HG03378 (cell line): Measurements from ENCODE around the gene MCCC1.
A peak's percentile ranks its signal among the peaks of the same experiment; 100 is the strongest.
"Not testable (repeated sequence)": the region's sequence is repeated elsewhere in the genome, so short reads cannot be mapped to it uniquely, and the experiment has no call there.

ENCODE experiments used
- ATAC-seq: cut with Tn5 transposase; IDR thresholded peaks from one replicate; pipeline ENCODE4 v1.9.1; 2021; ENCODE audit warnings: mild to moderate bottlenecking, moderate library complexity; ENCODE audit not compliant: unreplicated experiment

Gene MCCC1

GRCh38 chr3:183099026-183099837 lies at the start of gene MCCC1:
Gene MCCC1 (minus strand): TSS chr3:183099496. CDS start chr3:183099440, 56 bp downstream.
- ATAC-seq: peak; percentile 99

- no peak for ATAC-seq
Measured at GRCh38 chr3:183148056-183148455, 48.8 kb upstream of the MCCC1 start.

- ATAC-seq: no peak
Measured at GRCh38 chr3:183144363-183144762, 45.1 kb upstream of the MCCC1 start.

- no peak for ATAC-seq
Measured at GRCh38 chr3:183142199-183142598, 42.9 kb upstream of the MCCC1 start.

- ATAC-seq: no peak
Measured at GRCh38 chr3:183134844-183135243, 35.5 kb upstream of the MCCC1 start.

GRCh38 chr3:183132409-183132808 lies 33.1 kb upstream of the MCCC1 start:
- ATAC-seq: no peak

- ATAC-seq: no peak
Measured at GRCh38 chr3:183131735-183132134, 32.4 kb upstream of the MCCC1 start.

GRCh38 chr3:183131186-183131725 lies 32.0 kb upstream of the MCCC1 start:
- ATAC-seq: no peak

GRCh38 chr3:183129243-183129642 lies 29.9 kb upstream of the MCCC1 start:
- ATAC-seq: no peak

- ATAC-seq: no peak
Measured at GRCh38 chr3:183128709-183129108, 29.4 kb upstream of the MCCC1 start.

- no peak for ATAC-seq
Measured at GRCh38 chr3:183123891-183124290, 24.6 kb upstream of the MCCC1 start.

GRCh38 chr3:183122257-183122932 lies 23.1 kb upstream of the MCCC1 start:
- no peak for ATAC-seq

GRCh38 chr3:183120538-183121215 lies 21.4 kb upstream of the MCCC1 start:
- ATAC-seq: no peak

GRCh38 chr3:183117056-183117455 lies 17.8 kb upstream of the MCCC1 start:
- no peak for ATAC-seq

- ATAC-seq: peak; percentile 87
Measured at GRCh38 chr3:183116025-183116614, 16.8 kb upstream of the MCCC1 start.

GRCh38 chr3:183114384-183115178 lies 15.3 kb upstream of the MCCC1 start:
- ATAC-seq: no peak

GRCh38 chr3:183109847-183110246 lies 10.6 kb upstream of the MCCC1 start:
- not testable (repeated sequence) for ATAC-seq

GRCh38 chr3:183108470-183108869 lies 9.2 kb upstream of the MCCC1 start:
- no peak for ATAC-seq

- no peak for ATAC-seq
Measured at GRCh38 chr3:183108001-183108449, 8.7 kb upstream of the MCCC1 start.

GRCh38 chr3:183107372-183107771 lies 8.1 kb upstream of the MCCC1 start:
- ATAC-seq: not testable (repeated sequence)
